Measurements from ENCODE around the gene ZNF174. TPM values are rescaled to one million over a fixed set of nuclear protein-coding genes. Genes with fewer than 3 reads are reported as not detected.

Gene ZNF174
- total RNA-seq, 2 donors from 2014 or later, result 11.4 to 12.2 TPM

DNA sequence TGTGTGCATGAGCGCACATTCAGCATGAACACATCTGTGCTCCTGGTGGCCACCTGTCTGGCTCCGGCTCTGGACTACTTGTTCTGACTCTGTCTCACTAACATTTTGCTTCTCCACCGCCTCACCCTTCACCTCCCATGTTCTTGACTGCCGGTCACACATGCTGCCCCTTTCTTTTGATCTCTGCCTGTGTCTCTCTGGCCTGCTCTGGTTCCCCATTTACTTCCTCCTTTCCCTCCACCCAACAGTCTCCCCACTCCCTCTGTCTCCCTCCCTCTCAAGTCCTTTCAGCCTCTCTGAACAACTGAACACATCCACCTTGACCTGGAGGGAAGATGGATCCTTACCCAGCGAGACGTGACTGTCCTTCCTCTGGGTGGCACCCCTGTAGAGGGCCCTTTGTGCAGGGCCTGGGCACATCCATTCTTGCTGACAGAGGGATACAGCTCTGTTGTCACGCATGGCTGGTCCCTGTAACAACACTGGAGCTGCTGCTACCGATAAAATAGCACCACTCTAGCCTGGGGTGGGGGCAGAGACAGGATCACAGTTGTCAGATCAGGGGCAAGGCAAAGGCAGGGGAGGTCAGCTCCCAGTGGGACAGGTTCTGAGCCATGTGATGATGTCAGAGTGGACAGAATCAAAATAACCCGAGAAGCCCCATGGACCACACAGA lies 11.2 kb upstream of the ZNF174 start:
- no peak overlapping the region for H3K4me3 Mint-ChIP-seq
- DNase-seq (no peak), ATAC-seq (replicated peaks in 1 of 2) (no peak)
- peaks cover 6% of the 10 kb centered on the region for H3K4me1 Mint-ChIP-seq (ENCODE audit: low read depth)
- H3K9me3 Mint-ChIP-seq, result peaks cover 26 to 33% of the 10 kb centered on the region in 2 donors
- H3K27ac Mint-ChIP-seq, result no peak overlapping the region
- H3K27me3 Mint-ChIP-seq (ENCODE audit: low read depth), result no peaks in the 10 kb centered on the region
- peaks cover 53 to 83% of the 10 kb centered on the region in 2 donors for H3K36me3 Mint-ChIP-seq (ENCODE audit: insufficient read depth in 2 of 2)

DNA sequence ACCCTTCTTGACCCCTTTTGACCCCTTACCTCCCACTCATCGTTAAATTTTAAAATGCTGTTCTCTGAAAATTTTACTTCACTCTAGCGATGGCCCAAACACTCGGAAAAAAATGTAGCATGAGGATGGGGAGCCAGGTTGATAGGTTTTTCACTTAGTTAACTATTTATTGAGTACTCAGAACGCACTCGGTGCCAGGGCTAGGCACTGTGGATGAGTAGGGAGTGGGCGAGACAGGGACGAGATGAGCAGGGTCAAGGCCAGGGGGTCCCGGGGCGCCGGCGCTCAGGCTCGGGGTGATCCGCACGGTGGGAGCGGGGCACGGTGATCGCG lies 603 bp upstream of the ZNF174 start:
- Mint-ChIP-seq H3K4me3 (peak overlapping the region; percentile 86 to 99), H3K27ac (peak overlapping the region; percentile 88), H3K36me3 (ENCODE audit: insufficient read depth in 2 of 2) (peaks cover 48 to 70% of the 10 kb centered on the region in 2 donors), H3K27me3 (ENCODE audit: low read depth) (no peaks in the 10 kb centered on the region), H3K4me1 (ENCODE audit: low read depth) (peaks cover 52% of the 10 kb centered on the region), H3K9me3 (peaks cover 18 to 25% of the 10 kb centered on the region in 2 donors)
- DNase-seq, result no peak
- peak; percentile 40 to 43 for ATAC-seq (replicated peaks in 1 of 2)

DNA sequence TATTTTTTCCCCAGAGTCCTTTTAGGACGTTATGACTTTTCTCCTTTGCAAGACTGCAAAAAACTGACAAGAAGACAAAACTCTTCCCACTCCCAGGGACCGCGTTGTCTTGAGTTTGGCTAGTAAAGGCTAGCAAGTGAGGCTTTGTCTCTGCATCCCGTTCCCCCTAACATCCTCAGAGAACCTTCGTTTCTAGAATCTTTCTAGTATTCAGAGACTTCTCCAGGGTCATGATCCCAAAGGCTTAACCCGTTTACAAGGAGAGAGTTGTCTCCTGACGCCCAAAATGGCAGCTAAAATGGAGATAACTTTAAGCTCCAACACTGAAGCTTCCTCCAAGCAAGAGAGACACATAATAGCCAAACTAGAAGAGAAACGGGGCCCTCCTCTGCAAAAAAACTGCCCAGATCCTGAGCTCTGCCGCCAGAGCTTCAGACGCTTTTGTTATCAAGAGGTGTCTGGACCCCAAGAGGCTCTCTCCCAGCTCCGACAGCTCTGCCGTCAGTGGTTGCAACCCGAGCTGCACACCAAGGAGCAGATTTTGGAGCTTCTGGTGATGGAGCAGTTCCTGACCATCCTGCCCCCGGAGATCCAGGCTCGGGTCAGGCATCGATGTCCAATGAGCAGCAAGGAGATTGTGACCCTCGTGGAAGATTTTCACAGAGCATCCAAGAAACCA lies 843 bp downstream of the ZNF174 start:
- Mint-ChIP-seq H3K36me3 (ENCODE audit: insufficient read depth in 2 of 2) (peaks cover 49 to 68% of the 10 kb centered on the region in 2 donors), H3K4me1 (ENCODE audit: low read depth) (peaks cover 43% of the 10 kb centered on the region), H3K4me3 (peak overlapping the region; percentile 86 to 99), H3K9me3 (peaks cover 11 to 25% of the 10 kb centered on the region in 2 donors), H3K27me3 (ENCODE audit: low read depth) (no peaks in the 10 kb centered on the region), H3K27ac (peak overlapping the region; percentile 69)
- no peak for ATAC-seq (replicated peaks in 1 of 2)
- DNase-seq, result no peak

DNA sequence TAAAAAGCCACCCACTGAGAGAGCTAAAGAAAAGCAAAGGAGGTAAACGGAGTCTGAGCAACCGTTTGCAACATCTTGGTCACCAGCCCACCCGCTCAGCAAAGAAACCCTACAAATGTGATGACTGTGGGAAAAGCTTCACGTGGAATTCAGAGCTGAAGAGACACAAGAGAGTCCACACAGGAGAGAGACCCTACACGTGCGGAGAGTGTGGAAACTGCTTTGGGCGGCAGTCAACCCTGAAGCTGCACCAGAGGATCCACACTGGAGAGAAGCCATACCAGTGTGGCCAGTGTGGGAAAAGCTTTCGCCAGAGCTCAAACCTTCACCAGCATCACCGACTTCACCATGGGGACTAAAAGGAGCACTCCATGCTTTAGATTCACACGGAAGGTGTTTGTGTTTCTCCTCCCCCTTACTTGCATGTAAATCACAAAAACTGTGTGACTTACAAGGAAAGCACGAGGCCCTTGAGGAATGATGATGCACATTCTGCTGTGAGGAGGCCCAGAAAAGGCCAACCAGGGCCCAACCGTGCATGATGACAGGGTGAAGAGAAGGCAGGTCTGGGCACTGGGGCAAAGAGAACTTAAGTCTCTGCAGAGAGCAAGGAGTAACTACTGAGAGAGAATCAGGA lies 7.7 kb downstream of the ZNF174 start:
- ATAC-seq (replicated peaks in 1 of 2), result no peak
- no peaks in the 10 kb centered on the region for H3K4me1 Mint-ChIP-seq (ENCODE audit: low read depth)
- no peaks in the 10 kb centered on the region for H3K27me3 Mint-ChIP-seq (ENCODE audit: low read depth)
- no peak overlapping the region for H3K4me3 Mint-ChIP-seq
- no peak for DNase-seq
- H3K9me3 Mint-ChIP-seq, result peaks cover 10 to 42% of the 10 kb centered on the region in 2 donors
- peaks cover 56 to 70% of the 10 kb centered on the region in 2 donors for H3K36me3 Mint-ChIP-seq (ENCODE audit: insufficient read depth in 2 of 2)
- H3K27ac Mint-ChIP-seq, result no peak overlapping the region

DNA sequence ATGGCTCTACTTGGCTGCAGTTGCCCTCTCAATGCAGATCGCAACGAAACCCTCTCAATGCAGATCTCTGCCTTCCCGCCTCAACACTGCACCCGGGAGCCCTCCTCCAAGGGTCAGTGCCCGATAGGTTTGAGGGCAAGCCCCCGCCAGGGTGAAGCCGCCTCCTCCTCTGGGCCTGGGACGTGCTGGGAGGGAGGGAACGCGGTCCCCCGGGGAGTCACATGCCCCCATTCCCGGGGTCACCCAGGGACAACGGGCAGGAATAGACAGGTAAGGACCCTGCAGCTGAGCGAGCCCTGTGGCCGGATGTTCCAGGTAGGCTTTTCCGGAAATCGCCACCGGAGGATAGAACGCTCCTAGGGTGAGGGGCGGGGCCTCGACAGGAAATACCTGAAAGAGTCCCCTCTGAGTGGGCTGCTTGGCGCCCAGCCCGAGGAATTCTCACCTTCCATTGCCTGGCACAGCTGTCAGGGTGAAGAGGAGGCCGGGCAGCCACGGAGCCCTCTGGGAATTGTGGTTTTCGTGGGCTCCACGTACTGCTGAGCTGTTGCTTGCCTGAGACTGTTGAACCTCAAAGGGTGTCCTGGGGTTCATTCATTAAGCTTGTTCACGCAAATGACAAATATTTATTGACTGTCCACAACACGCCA lies 12.8 kb downstream of the ZNF174 start:
- no peak for ATAC-seq (replicated peaks in 1 of 2)
- Mint-ChIP-seq H3K36me3 (ENCODE audit: insufficient read depth in 2 of 2) (peaks cover 23 to 27% of the 10 kb centered on the region in 2 donors), H3K9me3 (peaks cover 13 to 24% of the 10 kb centered on the region in 2 donors), H3K27ac (no peak overlapping the region), H3K4me1 (ENCODE audit: low read depth) (no peaks in the 10 kb centered on the region), H3K27me3 (ENCODE audit: low read depth) (no peaks in the 10 kb centered on the region), H3K4me3 (no peak overlapping the region)
- no peak for DNase-seq

DNA sequence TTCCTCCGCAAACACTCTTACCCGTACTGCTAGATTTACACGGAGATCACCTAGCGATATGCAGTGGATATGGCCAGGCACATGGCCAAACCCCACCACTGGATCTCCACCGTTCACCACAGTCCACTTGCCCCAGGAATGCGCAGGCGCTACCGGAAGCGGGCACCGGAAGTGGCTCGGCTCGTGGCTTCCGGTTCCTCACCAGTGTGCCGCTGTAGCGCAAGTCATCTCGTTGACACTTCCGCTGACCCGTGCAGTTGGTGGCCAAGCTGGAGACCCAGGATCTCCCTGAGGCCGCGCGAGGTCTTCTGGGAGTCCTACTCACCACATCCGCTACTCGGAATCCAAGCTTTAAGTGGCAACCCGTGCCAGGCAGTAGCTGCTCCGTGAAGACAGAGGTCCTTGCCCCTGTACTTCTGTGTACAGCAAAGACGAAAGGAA lies 30.8 kb downstream of the ZNF174 start:
- peak overlapping the region; percentile 55 for H3K27ac Mint-ChIP-seq
- no peaks in the 10 kb centered on the region for H3K9me3 Mint-ChIP-seq
- H3K36me3 Mint-ChIP-seq (ENCODE audit: insufficient read depth in 2 of 2), result peaks cover 11 to 21% of the 10 kb centered on the region in 2 donors
- peak; percentile 66 to 68 for DNase-seq
- H3K4me3 Mint-ChIP-seq, result peak overlapping the region; percentile 80
- H3K4me1 Mint-ChIP-seq (ENCODE audit: low read depth), result peaks cover 21% of the 10 kb centered on the region
- ATAC-seq (replicated peaks in 1 of 2), result peak; percentile 95
- H3K27me3 Mint-ChIP-seq (ENCODE audit: low read depth), result no peaks in the 10 kb centered on the region

DNA sequence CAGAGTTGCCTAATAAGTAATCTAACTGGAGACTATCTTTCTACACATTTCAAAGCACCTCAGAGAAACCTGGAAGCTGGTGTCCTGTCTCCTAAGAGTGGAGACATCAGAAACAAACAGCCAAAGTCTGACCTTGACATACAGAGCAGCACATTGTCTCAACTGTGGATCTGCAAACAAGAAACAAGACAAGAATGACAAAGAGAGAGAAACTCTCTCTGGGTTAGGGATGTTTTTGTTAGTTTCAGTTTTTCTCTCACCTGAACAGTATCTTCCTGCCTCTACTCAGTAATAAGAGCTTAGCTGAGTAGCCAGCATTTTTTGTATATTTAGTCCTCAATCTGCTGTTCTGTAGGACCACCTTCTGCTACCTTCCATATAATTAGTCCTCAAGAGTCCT lies 33.4 kb downstream of the ZNF174 start:
- H3K27ac Mint-ChIP-seq, result peak overlapping the region; percentile 34
- peaks cover 16 to 29% of the 10 kb centered on the region in 2 donors for H3K36me3 Mint-ChIP-seq (ENCODE audit: insufficient read depth in 2 of 2)
- peak in 1 of 2 donors; percentile 35 for ATAC-seq (replicated peaks in 1 of 2)
- H3K4me3 Mint-ChIP-seq, result peak overlapping the region in 1 of 2 donors; percentile 39
- H3K9me3 Mint-ChIP-seq, result no peaks in the 10 kb centered on the region
- no peaks in the 10 kb centered on the region for H3K27me3 Mint-ChIP-seq (ENCODE audit: low read depth)
- H3K4me1 Mint-ChIP-seq (ENCODE audit: low read depth), result peaks cover 22% of the 10 kb centered on the region
- DNase-seq, result no peak

DNA sequence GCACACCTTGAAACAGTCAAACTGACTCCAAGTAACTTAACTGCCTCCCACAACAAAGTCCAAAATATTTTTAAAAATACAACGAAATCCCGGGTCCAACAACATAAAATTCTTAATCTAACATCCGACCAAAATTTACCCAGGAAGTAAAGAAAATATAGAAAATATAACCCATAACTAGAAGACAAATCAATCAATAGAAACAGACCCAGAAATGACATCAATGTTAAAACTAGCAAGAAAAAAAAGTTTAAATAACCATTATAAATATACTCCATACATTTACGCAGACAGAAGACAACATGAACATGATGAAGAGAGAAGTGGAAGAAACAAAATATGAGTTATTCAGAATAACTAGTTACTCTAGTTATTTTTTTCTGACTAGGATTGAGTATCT lies 38.6 kb downstream of the ZNF174 start:
- peaks cover 3 to 4% of the 10 kb centered on the region in 2 donors for H3K9me3 Mint-ChIP-seq
- no peak for ATAC-seq (replicated peaks in 1 of 2)
- H3K4me1 Mint-ChIP-seq (ENCODE audit: low read depth), result peaks cover 9% of the 10 kb centered on the region

DNA sequence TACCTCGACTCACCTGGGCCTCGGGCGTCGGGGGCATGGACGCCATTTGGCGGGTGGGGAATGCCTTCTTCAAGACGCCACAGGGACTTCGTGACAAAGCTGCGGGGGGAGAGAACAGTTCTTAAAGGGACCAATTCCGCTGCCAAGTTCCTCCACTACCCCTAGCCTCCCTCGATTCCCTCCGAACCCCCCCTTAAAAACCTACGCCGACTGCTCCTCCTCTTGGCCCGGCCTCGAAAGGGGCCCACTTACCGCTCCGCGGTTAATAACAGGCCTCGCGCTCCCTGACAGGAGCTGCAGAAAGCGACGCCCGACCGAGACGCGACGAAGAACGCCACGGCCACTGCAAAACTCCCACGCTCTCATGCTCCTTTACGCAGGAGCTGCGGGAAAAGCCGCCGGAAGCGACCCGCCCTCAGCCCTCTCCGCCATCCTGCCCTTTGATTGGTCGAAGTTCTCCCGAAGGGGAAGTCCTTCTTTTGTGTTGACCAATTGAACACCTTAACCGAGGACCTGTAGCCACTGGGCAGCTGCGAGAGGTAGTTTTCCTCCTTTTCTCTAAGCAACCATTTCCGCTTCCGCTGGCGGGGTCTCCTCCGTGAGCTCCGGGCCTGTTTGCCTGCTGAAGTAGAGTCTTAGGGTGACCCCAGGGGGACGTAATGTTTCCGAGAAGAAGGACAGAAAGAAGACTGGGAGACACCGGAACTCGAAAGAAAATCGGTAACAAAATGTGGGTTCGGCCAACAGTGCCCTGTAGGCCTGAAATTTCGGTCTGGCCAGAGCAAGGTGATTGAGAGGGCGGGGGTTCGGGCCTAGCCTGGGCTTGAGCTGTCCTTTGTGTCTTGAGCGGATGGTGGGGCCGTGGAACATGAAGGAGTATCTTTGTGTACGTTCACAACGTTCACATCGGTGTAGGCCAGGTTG lies 42.4 kb downstream of the ZNF174 start, which contains the start of the genes NAA60 and ZNF597:
TSS of gene NAA60 (plus strand) at position 573 of the 924 bp plus-strand sequence. CDS start 32,548 bp downstream, outside the sequence.
TSS of gene ZNF597 (minus strand) at position 397 of the 924 bp plus-strand sequence. CDS start at position 46, 351 bp downstream.
- ATAC-seq (replicated peaks in 1 of 2) (peak; percentile 91 to 92), DNase-seq (peak; percentile 82 to 89)
- Mint-ChIP-seq H3K27me3 (ENCODE audit: low read depth) (no peaks in the 10 kb centered on the region), H3K36me3 (ENCODE audit: insufficient read depth in 2 of 2) (peaks cover 23 to 26% of the 10 kb centered on the region in 2 donors), H3K4me1 (ENCODE audit: low read depth) (peaks cover 13% of the 10 kb centered on the region), H3K27ac (peak within 1 kb of the TSS; percentile 99), H3K4me3 (peak within 1 kb of the TSS; percentile 95 to 99), H3K9me3 (peaks cover 3 to 4% of the 10 kb centered on the region in 2 donors)

More for the DNA sequence above, 38.6 kb downstream of the ZNF174 start:
- peaks cover 22 to 27% of the 10 kb centered on the region in 2 donors for H3K36me3 Mint-ChIP-seq (ENCODE audit: insufficient read depth in 2 of 2)
- H3K27ac Mint-ChIP-seq, result no peak overlapping the region
- no peak for DNase-seq
- H3K27me3 Mint-ChIP-seq (ENCODE audit: low read depth), result no peaks in the 10 kb centered on the region
- no peak overlapping the region for H3K4me3 Mint-ChIP-seq

DNA sequence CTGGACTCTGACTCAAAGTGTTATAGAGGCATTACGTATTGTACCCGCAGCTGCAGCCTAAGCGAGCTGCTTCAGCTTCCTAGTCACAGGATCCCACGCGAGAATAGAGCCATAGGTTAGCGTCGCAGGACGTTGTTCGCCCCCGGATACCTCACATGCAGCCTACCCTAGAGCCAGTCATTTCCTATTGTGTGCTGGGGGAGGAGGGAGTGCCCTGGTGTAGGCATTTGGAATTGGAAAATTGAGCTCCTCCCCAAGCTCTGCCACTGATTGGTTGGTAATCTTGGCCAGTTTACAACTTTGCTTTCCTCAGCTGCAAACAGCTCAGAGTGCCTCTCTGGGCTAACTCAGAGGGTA lies 43.0 kb downstream of the ZNF174 start:
- Mint-ChIP-seq H3K27me3 (ENCODE audit: low read depth) (no peaks in the 10 kb centered on the region), H3K4me1 (ENCODE audit: low read depth) (peaks cover 13% of the 10 kb centered on the region), H3K36me3 (ENCODE audit: insufficient read depth in 2 of 2) (peaks cover 20 to 23% of the 10 kb centered on the region in 2 donors), H3K27ac (peak overlapping the region; percentile 99), H3K4me3 (peak overlapping the region; percentile 95 to 99), H3K9me3 (peaks cover 3 to 4% of the 10 kb centered on the region in 2 donors)
- ATAC-seq (replicated peaks in 1 of 2) (peak; percentile 78 to 83), DNase-seq (peak; percentile 60 to 61)

DNA sequence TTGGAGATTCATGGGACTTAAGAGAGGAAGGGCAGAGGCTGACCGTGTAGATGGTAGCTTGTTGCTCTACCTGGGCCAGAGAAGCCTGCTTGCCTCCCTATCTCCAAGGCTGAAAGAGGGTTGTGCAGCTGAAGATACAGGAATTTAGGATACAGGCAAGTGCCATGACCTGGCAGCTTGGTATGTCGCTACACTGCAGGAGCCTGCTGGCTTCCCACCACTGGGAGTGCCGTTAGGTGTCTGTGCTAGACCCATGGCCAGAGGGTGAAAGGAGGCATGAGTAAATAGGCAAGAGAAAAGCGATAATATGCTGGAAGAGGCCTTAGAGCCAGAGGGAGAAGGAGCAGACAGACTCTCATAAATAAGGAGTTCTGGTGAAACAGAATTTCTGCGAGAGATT lies 53.1 kb downstream of the ZNF174 start:
- Mint-ChIP-seq H3K27ac (no peak overlapping the region), H3K27me3 (ENCODE audit: low read depth) (no peaks in the 10 kb centered on the region), H3K36me3 (ENCODE audit: insufficient read depth in 2 of 2) (peaks cover 1 to 2% of the 10 kb centered on the region in 2 donors), H3K9me3 (no peaks in the 10 kb centered on the region), H3K4me3 (no peak overlapping the region), H3K4me1 (ENCODE audit: low read depth) (peaks cover 20% of the 10 kb centered on the region)
- ATAC-seq (replicated peaks in 1 of 2) (no peak), DNase-seq (no peak)

DNA sequence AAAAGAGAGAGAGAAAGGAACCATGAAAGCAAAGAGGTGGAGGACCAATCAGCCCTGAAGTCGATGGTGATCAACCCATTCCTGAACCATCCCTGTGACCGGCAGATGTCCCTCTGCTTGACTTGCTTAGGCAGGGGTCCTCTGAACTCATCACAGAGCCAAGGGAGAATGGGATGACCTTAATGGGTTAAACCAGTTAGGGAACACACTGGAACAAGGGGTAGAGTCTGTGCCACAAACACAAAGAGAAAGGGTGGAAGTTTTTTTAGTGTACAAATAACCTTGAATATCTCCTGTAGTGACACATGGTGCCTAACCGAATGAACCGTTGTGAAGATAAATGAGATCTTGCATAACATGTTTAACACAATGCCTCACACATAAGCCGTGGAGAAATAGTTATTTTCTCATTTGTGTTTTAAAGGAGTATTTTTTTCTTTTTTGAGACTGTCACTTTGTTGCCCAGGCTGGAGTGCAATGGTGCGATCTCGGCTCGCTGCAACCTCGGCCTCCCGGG lies 53.7 kb downstream of the ZNF174 start:
- H3K27me3 Mint-ChIP-seq (ENCODE audit: low read depth), result no peaks in the 10 kb centered on the region
- DNase-seq (no peak), ATAC-seq (replicated peaks in 1 of 2) (no peak)
- no peaks in the 10 kb centered on the region for H3K9me3 Mint-ChIP-seq
- peaks cover 25% of the 10 kb centered on the region for H3K4me1 Mint-ChIP-seq (ENCODE audit: low read depth)
- no peak overlapping the region for H3K27ac Mint-ChIP-seq
- no peak overlapping the region for H3K4me3 Mint-ChIP-seq
- peaks cover 1 to 2% of the 10 kb centered on the region in 2 donors for H3K36me3 Mint-ChIP-seq (ENCODE audit: insufficient read depth in 2 of 2)
